ENCODE measurements around the gene GABRP. TPM values are rescaled to one million over a fixed set of nuclear protein-coding genes. Genes with fewer than 3 reads are reported as not detected.
"Not testable (repeated sequence)": the region's sequence is repeated elsewhere in the genome, so short reads cannot be mapped to it uniquely, and the experiment has no call there.

GABRP gene, protein sequence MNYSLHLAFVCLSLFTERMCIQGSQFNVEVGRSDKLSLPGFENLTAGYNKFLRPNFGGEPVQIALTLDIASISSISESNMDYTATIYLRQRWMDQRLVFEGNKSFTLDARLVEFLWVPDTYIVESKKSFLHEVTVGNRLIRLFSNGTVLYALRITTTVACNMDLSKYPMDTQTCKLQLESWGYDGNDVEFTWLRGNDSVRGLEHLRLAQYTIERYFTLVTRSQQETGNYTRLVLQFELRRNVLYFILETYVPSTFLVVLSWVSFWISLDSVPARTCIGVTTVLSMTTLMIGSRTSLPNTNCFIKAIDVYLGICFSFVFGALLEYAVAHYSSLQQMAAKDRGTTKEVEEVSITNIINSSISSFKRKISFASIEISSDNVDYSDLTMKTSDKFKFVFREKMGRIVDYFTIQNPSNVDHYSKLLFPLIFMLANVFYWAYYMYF
- 0.06 and 0.40 TPM in 2 replicates for total RNA-seq (2014; rRNA removed; shearing (Covaris generic))

DNA sequence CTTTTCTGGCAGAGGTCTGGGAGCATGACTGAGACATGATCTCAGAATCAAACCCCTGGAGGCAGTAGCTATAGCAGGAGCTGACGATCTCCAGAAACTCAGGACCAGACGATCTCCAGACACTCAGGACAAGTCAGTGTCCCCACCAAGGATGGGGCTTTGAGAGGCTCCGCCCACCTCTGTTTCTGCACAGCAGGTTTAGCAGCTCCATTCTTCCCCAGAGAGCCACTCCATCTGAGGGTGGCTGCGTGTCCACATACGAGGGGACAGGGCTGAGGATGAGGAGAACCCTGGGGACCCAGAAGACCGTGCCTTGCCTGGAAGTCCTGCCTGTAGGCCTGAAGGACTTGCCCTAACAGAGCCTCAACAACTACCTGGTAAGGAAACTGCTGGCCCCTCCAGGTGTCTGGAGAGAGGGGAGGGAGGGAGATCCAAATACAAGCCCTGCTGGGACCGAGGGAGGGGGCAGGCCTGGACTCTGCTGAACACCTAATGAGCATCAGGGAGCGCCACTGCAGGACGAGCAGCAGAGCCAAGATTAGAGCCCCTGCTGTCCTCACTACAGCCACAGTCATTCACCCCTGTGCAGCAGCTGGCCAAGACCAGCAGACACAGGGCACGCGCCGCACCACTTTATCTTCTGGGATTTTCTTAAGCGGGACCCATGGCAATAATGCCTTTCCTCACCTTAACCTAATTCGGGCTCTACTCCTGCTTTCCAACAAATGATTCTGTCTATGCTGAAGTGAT lies at the start of gene GABRP:
Gene GABRP, plus strand, starts transcription at position 228 of the 750 bp plus-strand sequence. CDS start 4,891 bp downstream, outside the sequence.
- no peak for DNase-seq (ENCODE audit: low read depth)

DNA sequence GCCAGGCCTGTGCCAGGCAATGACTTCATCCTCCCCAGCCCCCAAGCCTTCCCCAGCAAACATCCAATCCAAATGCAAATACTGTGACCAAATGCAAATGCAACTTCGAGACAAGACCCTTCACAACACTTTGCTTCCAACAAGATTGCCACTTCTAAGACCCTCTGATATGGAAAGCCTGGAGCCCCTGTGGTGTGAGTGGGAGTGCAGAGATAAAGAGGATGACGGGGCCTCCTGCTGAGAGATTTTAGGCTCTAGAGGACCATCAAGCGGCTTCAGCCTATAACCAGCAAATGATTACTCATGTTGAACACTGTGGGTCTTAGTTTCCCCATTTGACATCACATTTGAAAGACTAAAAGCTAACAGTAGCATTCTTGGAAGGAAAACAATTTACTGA lies 46.6 kb upstream of the GABRP start:
- no peak for DNase-seq (ENCODE audit: low read depth)

DNA sequence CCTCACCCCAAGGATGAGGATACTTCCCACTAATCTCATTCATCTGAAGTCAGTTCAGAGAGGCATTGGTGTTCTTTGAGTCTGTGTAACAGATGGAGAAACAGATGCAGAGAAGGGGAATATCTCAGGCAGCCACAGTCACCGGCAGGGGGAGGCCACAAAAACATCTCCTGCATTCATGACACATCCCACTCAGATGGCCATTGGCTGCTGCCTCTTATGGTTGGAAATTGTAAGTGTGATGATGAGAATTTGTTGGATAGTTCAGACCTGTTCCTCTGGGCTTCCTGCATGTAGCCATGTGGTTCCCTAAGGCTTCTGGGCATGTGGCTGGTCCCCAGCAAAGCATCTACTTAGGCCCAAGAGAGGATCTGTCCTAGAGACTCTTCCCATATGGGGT lies 45.9 kb upstream of the GABRP start:
- DNase-seq (ENCODE audit: low read depth), result no peak

DNA sequence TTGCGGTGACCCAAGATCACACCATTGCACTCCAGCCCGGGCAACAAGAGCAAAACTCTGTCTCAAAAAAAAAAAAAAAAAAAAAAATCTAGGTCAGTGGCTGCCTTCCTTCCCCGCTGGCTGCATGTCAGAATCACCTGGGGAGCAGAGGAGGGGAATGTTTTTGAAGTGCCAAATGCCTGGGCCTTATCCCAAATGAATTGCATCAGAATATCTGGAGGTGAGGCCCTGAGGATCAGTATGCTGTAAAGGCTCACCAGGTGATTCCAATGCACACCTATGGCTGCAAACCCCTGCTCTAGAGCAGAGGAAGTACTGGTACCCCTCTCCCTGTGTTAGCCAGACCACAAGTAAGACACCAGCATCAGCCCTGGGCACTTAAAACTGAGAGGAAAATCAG lies 44.7 kb upstream of the GABRP start:
- DNase-seq (ENCODE audit: low read depth), result no peak

DNA sequence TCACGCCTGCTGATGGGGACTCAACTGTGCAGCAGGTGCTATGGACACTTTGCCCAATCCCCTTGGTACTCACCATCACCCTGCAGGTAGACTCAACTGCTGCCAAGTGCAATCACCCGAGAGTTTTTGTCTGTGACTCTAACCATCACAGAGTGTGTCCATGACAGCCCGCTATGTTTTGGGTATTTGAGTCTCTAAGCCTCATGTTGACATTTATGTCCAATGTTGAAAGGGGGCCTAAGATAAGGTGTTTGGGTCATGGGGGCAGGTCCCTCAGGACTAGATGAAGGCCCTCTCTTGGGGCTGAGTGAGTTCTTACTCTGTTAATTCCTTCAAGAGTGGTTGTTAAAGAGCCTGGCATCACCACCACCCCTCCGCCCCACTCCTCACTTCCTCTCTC lies 44.1 kb upstream of the GABRP start:
- DNase-seq (ENCODE audit: low read depth), result no peak

DNA sequence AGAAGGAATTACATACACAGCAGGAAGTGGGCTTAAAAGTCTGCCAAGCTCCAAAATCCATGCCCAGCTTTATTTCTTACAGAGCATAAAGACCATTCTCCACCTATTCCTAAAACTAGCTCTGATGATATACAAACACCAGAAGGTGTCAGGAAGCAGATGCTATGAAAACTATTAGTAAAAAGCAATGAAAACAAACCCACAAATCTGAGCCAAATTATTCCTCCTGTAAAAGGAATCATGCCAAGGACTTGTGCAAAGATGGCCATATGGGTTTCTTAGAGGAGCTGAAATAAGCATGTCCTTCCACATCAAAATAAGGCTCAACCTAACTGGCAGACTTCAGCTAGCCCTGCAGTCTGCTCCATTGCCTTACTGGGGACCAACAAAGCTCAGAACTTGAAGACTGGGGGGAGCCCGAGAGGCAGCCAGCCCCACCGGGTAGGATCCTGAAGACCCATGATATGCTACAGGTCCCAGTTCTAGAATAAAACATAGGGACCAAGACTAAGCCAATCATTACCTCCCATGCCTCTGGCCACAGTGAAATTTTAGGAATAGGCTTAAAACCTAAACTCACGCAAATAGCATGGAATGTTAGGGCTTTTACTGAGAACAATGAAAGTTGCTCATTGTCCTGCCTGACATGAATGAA lies 42.8 kb upstream of the GABRP start:
- no peak for DNase-seq (ENCODE audit: low read depth)

DNA sequence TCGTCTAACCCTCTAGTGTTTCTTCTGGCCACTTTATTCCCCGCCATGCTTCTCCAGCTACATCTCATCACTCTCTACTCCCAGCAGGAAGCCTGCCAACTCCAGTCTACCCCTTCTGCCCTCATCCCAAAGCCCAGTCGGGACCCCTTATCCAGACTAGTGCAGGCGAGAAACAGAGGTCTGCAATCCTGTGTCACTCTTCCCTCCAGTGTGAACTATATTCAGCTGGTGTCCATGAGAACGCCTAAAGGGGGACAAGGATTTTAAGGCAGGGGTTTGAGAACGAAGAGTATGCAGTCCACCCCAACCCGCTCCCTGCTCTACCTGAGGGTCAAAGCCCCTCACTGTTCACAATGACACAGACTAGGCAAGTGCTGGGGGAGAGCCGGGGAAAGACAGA lies 41.7 kb upstream of the GABRP start:
- DNase-seq (ENCODE audit: low read depth), result no peak

DNA sequence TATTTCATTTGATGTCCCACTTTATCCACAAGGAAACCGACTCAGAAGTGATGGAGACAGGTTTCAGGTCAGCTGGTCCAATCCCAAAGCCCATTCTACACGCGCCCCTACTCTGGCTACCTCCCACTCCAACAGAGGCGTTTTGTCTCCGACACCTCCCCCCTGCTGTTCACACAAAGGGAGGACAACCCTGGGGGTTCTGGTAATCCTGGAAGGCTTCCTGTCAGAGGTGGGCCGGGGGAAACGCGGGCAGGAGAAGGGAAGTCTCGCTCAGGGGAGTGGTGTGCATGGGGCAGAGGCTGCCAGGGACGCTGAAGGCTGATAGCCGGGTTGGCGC lies 39.7 kb upstream of the GABRP start:
- DNase-seq (ENCODE audit: low read depth), result no peak

DNA sequence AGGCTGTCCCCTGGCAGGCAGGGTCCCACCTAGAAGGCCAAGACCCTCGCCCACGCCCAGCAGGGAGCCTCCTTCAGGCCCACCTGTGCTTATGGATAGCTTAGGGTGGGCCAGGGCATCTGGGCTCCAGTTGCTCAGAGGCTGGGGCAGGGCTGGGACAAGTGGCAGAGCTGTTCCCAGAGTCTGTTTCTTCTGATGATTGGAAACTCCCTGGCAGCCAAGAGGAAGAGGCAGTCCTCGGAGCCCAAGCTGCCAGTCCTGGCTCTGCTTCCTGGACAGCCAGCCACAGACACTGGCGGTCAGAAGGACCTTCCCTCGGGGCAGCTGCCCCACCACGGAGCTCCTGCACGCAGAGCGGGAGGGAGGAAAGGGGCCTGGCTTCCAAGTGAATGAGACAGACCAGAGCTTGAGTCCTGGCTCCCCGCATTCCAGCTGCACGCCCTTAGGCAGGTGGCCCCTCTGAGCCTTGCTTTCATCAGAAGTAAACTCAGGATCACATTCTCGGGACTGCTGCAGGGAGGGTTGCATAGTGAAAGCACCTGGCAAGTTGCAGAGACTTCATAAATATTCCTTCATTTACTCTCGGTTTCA lies 37.9 kb upstream of the GABRP start:
- DNase-seq (ENCODE audit: low read depth), result peak; percentile 53

DNA sequence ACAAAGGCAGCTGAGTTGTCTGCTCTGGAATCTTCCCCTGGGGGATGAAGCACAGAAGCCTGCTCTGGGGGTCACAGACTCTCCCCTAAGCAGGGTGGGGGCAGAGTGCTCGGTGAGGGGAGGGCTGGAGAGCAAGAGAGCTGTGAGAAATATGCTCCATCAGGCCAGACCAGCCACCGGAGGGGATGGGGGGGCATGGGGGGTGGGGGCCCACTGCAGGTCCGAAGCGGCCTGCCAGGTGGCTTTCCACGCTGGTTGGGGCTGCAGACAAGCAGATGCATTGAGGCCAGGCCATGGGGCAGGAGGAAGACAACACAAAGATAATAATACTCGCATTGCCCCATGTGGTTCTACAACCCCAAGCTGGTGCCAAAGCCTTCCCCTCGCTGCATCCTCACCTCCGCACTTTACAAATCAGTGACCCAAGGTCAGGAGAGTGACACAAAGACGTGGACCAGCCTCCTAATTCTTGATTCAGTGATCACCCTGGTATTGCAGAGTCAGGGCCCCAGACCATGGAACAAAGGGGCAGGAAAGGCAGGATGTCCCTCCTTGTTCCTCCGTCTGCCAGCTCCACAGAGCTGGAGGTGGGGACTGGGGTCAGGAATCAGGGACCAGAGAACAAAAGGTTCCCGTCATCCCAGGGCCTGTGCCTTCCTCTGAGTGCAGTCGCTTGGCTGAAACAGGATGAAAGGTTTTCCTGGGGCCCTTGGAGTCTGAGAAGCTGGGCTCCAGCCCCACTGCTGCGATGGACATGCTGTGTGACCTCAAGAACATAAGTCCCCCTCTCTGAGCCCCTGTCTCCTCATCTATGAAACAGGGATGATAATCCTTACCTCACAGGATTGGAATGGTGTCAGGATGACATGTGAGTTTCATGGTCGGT lies 37.2 kb upstream of the GABRP start:
- DNase-seq (ENCODE audit: low read depth), result no peak

DNA sequence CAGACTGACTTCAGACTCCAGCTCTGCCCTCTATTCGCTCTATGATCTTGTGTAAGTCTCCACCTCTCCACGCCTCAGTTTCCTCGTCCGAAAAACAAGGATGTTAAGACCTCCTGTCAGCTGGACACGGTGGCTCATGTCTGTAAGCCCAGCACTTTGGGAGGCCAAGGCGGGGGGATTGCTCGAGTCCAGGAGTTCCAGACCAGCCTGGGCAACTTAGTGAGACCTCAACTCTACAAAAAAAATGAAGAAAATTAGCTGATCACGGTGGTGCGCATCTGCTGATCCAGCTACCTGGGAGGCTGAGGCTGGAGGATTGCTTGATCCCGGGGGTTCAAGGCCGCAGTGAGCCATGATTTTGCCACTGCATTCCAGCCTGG lies 36.6 kb upstream of the GABRP start:
- no peak for DNase-seq (ENCODE audit: low read depth)

DNA sequence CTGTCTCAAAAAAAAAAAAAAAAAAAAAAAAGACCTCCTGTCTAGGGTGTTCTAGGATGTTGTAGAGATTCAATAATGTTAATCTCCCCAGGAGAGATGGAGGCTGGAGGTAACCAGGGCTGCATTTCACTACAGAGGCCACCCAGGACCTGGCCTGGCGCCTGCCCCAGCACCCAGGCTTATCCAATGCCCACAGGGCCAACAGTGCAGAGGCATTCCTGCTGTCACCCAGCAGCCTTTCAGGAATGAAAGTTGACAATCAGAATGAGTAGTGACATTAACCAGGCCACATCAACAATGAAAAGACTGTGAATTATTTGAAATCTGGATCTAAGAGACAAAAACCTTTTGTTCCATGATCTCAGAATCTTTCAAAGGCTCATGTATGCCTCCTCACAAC lies 36.2 kb upstream of the GABRP start:
- no peak for DNase-seq (ENCODE audit: low read depth)

DNA sequence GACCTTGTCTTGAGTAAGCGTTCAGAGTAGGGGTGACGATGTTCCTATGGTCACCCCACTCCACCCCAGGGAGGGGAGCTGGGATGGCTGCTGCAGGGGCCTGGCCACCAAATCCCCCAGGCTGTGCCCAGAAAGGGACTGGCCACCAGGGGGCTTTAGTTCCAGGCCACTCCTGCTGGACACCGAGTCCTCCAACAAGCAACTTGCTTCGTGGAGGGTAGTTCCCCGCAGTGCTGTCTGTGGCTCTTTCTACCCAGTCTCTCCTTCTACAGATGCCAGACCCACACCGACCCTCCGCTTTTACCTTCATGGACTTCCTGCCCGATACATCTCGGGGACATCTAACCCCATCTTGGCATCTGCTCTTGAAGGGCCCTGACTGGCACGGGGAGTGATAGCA lies 35.7 kb upstream of the GABRP start:
- DNase-seq (ENCODE audit: low read depth), result peak; percentile 19

DNA sequence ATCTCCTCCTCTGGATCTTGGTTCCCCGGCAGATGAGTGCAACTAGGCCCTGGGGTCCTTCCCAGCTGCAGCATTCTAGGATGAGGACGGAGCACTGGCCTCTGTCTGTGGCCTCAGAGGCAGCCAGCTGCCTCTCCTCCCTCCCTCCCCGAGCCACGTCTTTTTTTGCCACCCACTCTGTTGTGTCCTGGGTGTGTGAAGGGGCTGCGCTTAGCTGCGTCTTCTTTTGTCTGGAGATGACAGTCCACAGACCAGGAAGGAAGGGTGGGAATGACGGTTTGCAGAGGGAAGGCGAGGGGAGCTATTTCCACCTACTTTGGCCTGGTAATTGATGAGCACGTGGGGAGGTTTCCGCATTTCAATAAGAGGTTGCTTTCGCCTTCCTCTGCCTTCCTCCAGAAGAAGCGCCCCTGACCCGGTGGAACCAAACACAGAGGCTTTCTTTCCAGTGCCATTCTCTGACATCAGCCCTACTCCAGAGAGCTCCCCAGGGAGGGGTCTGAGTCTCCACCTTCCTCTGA lies 34.5 kb upstream of the GABRP start:
- DNase-seq (ENCODE audit: low read depth), result no peak

DNA sequence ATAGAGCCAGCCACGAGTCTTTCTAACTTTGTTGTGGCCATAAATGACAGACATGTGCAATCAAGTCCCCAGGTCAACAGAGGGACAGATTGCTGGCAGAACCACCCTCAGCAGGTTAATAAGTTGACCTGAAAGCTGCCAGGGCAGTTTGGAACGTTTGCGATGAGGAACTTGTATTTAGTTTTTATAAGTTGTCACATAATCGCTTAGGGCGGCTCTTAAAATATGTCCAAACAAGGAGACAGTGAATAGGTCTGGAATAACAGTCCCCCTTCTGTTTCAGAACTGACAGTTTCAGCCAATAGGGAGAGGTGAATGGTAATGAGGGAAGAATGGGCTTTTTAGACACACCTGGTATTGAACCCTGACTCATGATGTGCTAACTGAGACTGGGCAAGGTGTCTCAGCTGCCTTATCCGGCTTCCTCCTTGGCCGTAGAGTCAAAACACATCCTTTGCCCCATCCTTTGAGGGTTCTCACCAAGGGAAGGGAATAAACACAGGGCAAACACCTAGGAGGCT lies 33.6 kb upstream of the GABRP start:
- no peak for DNase-seq (ENCODE audit: low read depth)

DNA sequence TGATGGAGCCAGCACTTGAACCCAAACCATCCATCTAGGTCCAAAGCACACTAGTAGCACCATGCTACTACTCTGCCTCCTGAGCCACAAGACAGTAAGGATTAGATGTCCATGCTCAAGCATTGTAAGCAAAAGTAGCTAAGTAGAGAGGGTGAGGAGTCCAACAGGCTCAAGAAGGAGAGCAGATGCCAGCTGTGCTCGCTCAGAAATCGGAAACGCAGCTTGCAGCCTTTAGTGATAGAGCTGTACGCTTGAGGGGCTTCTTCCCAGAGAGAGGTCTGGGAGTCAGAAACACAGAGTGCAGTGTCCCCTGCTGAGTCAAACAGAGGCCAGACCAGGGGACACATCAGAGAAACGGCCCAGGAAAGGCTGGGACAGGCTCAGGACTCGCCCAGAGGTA lies 32.7 kb upstream of the GABRP start:
- no peak for DNase-seq (ENCODE audit: low read depth)

DNA sequence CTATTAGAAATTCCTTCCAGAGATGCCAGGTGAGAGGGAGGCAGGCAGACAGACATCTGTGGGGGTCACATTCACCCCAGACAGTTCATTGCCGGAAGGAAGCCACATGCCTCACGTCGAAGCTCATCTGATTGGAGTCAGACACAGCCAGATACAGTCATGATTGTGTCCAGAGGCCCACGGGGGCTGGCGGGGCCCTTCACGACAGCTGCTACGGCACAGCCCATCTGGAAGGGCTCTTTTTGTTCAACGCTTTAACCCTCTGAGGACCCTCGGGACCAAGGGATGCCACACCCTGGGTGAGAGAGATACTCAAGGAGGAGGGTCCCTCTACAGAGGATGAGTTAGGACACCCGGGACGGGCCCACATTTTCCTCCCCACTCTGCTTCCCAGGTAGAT lies 31.9 kb upstream of the GABRP start:
- DNase-seq (ENCODE audit: low read depth), result no peak

DNA sequence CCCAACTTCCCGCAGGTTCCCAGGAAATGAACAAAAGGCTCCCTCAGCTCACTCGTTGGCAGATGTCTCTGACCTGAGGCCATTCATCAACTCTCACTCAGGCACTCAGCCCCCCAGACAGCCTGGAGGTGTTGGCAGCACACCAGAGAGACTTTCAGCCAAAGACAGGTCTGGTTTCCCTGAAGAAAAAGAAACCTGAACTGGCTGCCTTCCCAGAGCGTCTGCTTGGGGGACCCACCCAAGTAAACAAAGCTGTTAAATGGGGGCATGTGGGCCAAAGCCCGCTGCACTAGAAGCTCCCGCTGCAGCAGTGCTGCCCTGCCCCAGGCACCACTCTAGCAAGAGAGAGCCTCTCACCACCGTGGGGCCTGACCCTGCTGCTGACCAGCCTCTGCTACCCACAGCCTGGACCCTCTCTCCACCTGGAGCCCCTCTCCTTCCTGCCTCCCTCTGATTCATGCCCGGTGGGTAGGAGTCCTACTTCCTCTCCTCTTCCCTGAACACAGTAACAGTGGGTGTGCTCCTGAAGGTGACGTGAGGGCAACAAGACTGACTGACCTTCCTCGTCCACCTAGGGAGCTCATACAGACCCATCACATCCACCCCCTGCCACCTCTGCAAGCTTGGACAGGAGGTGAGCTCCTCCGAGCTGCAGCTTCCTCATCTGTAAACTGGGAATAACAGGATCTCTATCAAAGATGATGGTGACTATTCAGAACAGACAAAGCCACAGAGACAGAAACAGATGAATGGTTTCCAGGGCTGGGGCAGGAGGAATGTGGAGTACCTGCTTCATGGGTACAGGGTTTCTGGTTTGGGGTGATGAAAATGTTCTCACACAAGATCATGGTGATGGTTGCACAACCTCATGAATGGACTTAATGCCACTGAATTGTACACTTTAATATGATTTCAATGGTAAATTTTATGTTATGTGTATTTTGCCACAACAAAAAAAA lies 31.0 kb upstream of the GABRP start:
- DNase-seq (ENCODE audit: low read depth), result peak; percentile 48

DNA sequence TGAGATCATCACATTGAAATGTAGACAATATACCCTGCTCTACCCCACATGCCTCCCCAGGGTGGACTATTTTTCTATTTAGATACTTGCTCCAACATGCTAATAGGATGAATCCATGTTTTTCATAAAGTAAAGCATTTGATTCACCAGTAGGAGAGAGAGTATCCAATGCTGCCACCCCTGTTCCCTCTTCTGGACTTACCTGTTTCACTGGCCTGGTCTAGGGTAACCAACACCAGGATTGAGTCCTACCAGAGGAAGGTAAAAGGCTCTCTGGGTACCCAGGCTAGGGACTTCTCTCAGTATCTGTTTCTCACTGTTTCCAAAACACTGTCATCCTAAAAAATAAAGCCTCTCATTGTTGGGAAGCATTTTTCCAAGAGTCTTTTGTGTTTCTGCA lies 30.2 kb upstream of the GABRP start:
- no peak for DNase-seq (ENCODE audit: low read depth)

DNA sequence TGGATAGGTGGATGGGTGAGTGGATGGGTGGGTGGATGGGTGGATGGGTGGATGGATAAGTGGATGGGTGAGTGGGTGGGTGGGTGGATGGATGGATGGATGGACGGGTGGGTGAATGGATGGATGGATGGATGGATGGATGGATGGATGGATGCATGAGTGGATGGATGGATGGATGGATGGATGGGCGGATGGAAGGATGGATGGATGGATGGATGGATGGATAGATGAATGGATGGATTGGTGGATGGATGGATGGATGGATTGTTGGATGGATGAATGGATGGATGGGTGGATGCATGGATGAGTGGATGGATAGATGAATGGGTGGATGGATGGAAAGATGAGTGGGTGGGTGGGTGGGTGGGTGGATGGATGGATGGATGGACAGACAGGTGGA lies 29.0 kb upstream of the GABRP start:
- not testable (repeated sequence) for DNase-seq (ENCODE audit: low read depth)
